GM19397 (cell line): ENCODE results near the gene ELMOD1.

Experiments
- ATAC-seq: cut with Tn5 transposase; IDR thresholded peaks from one replicate; pipeline ENCODE4 v1.9.1; 2021; ENCODE audit warnings: mild to moderate bottlenecking, moderate library complexity; ENCODE audit not compliant: unreplicated experiment

Gene ELMOD1

GRCh38 chr11:107711861-107712755 lies 121.2 kb downstream of the ELMOD1 start, which contains the start of gene SLN:
TSS of gene SLN (minus strand) at chr11:107712056.
- no peak for ATAC-seq

GRCh38 chr11:107713009-107713408 lies 122.1 kb downstream of the ELMOD1 start:
- ATAC-seq = no peak
